HEK293 (cell line): ENCODE results near the gene MRPS18B.

Experiments
- GLI4 ChIP-seq: fragments of 450-650 bp; formaldehyde crosslinking; IDR thresholded peaks from 2 replicates; pipeline ENCODE4 v1.5.1; 2016; ENCODE audit warnings: missing biosample characterization, missing genetic modification characterization
- KLF10 ChIP-seq: fragments of 450-650 bp; IDR thresholded peaks from 2 replicates; pipeline ENCODE4 v1.5.1; 2018; ENCODE audit warnings: missing biosample characterization, mild to moderate bottlenecking, missing genetic modification characterization
- MYNN ChIP-seq: fragments of 450-650 bp; formaldehyde crosslinking; IDR thresholded peaks from 2 replicates; pipeline ENCODE4 v1.5.1; 2016; ENCODE audit warnings: missing biosample characterization, missing genetic modification characterization, borderline replicate concordance
- RBAK ChIP-seq: fragments of 450-650 bp; formaldehyde crosslinking; IDR thresholded peaks from 2 replicates; pipeline ENCODE4 v1.5.1; 2016; ENCODE audit warnings: missing biosample characterization, missing genetic modification characterization
- REPIN1 ChIP-seq: fragments of 450-650 bp; formaldehyde crosslinking; IDR thresholded peaks from 2 replicates; pipeline ENCODE4 v1.5.1; 2017; ENCODE audit warnings: missing biosample characterization, missing genetic modification characterization, low read depth
- SP2 ChIP-seq: fragments of 450-650 bp; formaldehyde crosslinking; IDR thresholded peaks from 2 replicates; pipeline ENCODE4 v1.5.1; 2016; ENCODE audit warnings: missing biosample characterization, missing genetic modification characterization
- TRIM28 ChIP-seq: IDR thresholded peaks from 2 replicates; pipeline ENCODE4 v1.6.1; 2011; ENCODE audit warnings: low read length, control low read depth, borderline replicate concordance
- ZNF133 ChIP-seq: fragments of 450-650 bp; formaldehyde crosslinking; IDR thresholded peaks from 2 replicates; pipeline ENCODE4 v1.5.1; 2016; ENCODE audit warnings: missing biosample characterization, missing genetic modification characterization
- ZNF211 ChIP-seq: fragments of 450-650 bp; formaldehyde crosslinking; IDR thresholded peaks from 2 replicates; pipeline ENCODE4 v1.5.1; 2016; ENCODE audit warnings: low read depth, missing biosample characterization, missing genetic modification characterization
- ZNF24 ChIP-seq: fragments of 450-650 bp; formaldehyde crosslinking; IDR thresholded peaks from 2 replicates; pipeline ENCODE4 v1.5.1; 2016; ENCODE audit warnings: missing biosample characterization, missing genetic modification characterization
- ZNF366 ChIP-seq: fragments of 450-650 bp; formaldehyde crosslinking; conservative IDR thresholded peaks from 2 replicates; pipeline ENCODE4 v1.5.1; 2016; ENCODE audit warnings: missing biosample characterization, missing genetic modification characterization
- ZNF391 ChIP-seq: fragments of 450-650 bp; formaldehyde crosslinking; IDR thresholded peaks from 2 replicates; pipeline ENCODE4 v1.5.1; 2016; ENCODE audit warnings: low read depth, missing biosample characterization, missing genetic modification characterization, borderline replicate concordance
- ZNF423 ChIP-seq: fragments of 450-650 bp; formaldehyde crosslinking; IDR thresholded peaks from 2 replicates; pipeline ENCODE4 v1.5.1; 2016; ENCODE audit warnings: missing biosample characterization, missing genetic modification characterization
- ZNF548 ChIP-seq: fragments of 450-650 bp; formaldehyde crosslinking; IDR thresholded peaks from 2 replicates; pipeline ENCODE4 v1.5.1; 2016; ENCODE audit warnings: missing biosample characterization, missing genetic modification characterization
- ZNF585B ChIP-seq: fragments of 450-650 bp; formaldehyde crosslinking; IDR thresholded peaks from 2 replicates; pipeline ENCODE4 v1.5.1; 2016; ENCODE audit warnings: missing biosample characterization, missing genetic modification characterization
- ZNF610 ChIP-seq: fragments of 450-650 bp; formaldehyde crosslinking; IDR thresholded peaks from 2 replicates; pipeline ENCODE4 v1.5.1; 2016; ENCODE audit warnings: missing biosample characterization, missing genetic modification characterization, borderline replicate concordance
- ZNF701 ChIP-seq: fragments of 450-650 bp; formaldehyde crosslinking; IDR thresholded peaks from 2 replicates; pipeline ENCODE4 v1.5.1; 2016; ENCODE audit warnings: missing biosample characterization, missing genetic modification characterization
- ZNF791 ChIP-seq: fragments of 450-650 bp; formaldehyde crosslinking; IDR thresholded peaks from 2 replicates; pipeline ENCODE4 v1.5.1; 2016; ENCODE audit warnings: missing biosample characterization, missing genetic modification characterization
- ZXDB ChIP-seq: fragments of 450-650 bp; formaldehyde crosslinking; IDR thresholded peaks from 2 replicates; pipeline ENCODE4 v1.5.1; 2016; ENCODE audit warnings: missing biosample characterization, missing genetic modification characterization
- TF ChIP-seq, protein P1 (sequence below): fragments of 450-650 bp; formaldehyde crosslinking; IDR thresholded peaks from 2 replicates; pipeline ENCODE4 v1.5.1; 2016; ENCODE audit warnings: missing biosample characterization, missing genetic modification characterization
- TF ChIP-seq, protein P2 (sequence below): fragments of 450-650 bp; formaldehyde crosslinking; IDR thresholded peaks from 2 replicates; pipeline ENCODE4 v1.5.1; 2016; ENCODE audit warnings: missing biosample characterization, missing genetic modification characterization
- TF ChIP-seq, protein P3 (sequence below): fragments of 450-650 bp; formaldehyde crosslinking; IDR thresholded peaks from 2 replicates; pipeline ENCODE4 v1.5.1; 2016; ENCODE audit warnings: missing biosample characterization, missing genetic modification characterization
- TF ChIP-seq, protein P4 (sequence below): fragments of 450-650 bp; formaldehyde crosslinking; conservative IDR thresholded peaks from 2 replicates; pipeline ENCODE4 v1.5.1; 2016; ENCODE audit warnings: low read depth, missing biosample characterization, missing genetic modification characterization
- TF ChIP-seq, protein P5 (sequence below): fragments of 450-650 bp; formaldehyde crosslinking; IDR thresholded peaks from 2 replicates; pipeline ENCODE4 v1.5.1; 2017; ENCODE audit warnings: missing biosample characterization, mild to moderate bottlenecking, missing genetic modification characterization, moderate library complexity
- TF ChIP-seq, protein P6 (sequence below): fragments of 450-650 bp; formaldehyde crosslinking; IDR thresholded peaks from 2 replicates; pipeline ENCODE4 v1.5.1; 2017; ENCODE audit warnings: missing biosample characterization, missing genetic modification characterization
- TF ChIP-seq, protein P7 (sequence below): fragments of 450-650 bp; formaldehyde crosslinking; IDR thresholded peaks from 2 replicates; pipeline ENCODE4 v1.5.1; 2016; ENCODE audit warnings: missing biosample characterization, missing genetic modification characterization

Gene MRPS18B

DNA sequence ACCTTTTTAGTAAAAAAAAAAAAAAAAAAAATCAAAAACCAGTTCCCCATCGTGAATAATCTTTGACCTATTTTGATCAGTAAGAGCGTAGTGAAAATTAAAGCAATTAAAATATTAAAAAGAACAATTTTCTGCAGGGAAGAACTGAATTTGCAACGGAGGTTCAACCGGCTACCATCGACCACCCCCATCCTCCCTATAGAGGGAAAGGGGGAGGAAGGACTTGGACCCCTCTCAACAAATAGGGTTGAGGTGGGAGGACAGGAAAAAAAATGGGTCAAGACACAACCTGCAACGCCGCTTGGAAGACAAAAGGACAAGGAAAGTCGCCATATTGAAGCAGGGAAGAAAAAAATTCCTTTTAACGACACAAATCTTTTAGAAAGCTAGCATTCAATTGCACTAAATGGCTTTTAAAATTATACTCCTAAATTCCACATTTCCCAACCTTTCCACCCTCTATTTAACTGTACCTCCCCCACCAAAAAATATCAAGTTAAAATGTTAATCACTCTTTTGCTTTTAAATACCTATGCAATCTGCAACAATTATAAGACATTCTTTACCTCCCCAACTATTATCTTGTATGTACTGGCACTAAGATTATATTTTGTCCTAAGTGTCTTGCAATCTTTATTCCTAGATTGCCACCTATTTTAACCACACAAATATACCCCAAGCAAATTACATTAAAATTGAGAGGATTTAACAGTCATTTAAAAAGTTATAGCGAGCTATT, 2.3 kb upstream of the MRPS18B start (continued):
- TF ChIP-seq GLI4 (tag by site-specific recombination) (no peak), ZNF610 (tag by site-specific recombination) (no peak; the same call in 1 of the 2 replicates), ZNF423 (tag by site-specific recombination) (no peak), ZNF366 (tag by site-specific recombination) (peak; percentile 84), ZXDB (no peak; the same call in none of the 2 replicates), TRIM28 (peak; percentile 35; the same call in 1 of the 2 replicates), MYNN (no peak), ZNF548 (no peak), SP2 (tag by site-specific recombination) (0 out of 2 replicates have a peak, but pooled peaks have one; percentile 55), ZNF211 (no peak), KLF10 (tag by site-specific recombination) (peak; percentile 62; the same call in 1 of the 2 replicates), ZNF585B (tag by site-specific recombination) (no peak), RBAK (tag by site-specific recombination) (no peak), REPIN1 (no peak; the same call in 1 of the 2 replicates), ZNF791 (no peak), ZNF391 (tag by site-specific recombination) (peak; percentile 16; the same call in 1 of the 2 replicates), ZNF701 (tag by site-specific recombination) (no peak), ZNF133 (tag by site-specific recombination) (no peak), ZNF24 (peak; percentile 39; the same call in 1 of the 2 replicates)
- TF ChIP-seq, protein P1, sequence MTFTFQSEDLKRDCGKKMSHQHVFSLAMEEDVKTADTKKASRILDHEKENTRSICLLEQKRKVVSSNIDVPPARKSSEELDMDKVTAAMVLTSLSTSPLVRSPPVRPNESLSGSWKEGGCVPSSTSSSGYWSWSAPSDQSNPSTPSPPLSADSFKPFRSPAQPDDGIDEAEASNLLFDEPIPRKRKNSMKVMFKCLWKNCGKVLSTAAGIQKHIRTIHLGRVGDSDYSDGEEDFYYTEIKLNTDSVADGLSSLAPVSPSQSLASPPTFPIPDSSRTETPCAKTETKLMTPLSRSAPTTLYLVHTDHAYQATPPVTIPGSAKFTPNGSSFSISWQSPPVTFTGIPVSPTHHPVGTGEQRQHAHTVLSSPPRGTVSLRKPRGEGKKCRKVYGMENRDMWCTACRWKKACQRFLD (tag by site-specific recombination): no peak
- TF ChIP-seq, protein P2, sequence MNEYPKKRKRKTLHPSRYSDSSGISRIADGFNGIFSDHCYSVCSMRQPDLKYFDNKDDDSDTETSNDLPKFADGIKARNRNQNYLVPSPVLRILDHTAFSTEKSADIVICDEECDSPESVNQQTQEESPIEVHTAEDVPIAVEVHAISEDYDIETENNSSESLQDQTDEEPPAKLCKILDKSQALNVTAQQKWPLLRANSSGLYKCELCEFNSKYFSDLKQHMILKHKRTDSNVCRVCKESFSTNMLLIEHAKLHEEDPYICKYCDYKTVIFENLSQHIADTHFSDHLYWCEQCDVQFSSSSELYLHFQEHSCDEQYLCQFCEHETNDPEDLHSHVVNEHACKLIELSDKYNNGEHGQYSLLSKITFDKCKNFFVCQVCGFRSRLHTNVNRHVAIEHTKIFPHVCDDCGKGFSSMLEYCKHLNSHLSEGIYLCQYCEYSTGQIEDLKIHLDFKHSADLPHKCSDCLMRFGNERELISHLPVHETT (tag by site-specific recombination): peak; percentile 36
- TF ChIP-seq, protein P3, sequence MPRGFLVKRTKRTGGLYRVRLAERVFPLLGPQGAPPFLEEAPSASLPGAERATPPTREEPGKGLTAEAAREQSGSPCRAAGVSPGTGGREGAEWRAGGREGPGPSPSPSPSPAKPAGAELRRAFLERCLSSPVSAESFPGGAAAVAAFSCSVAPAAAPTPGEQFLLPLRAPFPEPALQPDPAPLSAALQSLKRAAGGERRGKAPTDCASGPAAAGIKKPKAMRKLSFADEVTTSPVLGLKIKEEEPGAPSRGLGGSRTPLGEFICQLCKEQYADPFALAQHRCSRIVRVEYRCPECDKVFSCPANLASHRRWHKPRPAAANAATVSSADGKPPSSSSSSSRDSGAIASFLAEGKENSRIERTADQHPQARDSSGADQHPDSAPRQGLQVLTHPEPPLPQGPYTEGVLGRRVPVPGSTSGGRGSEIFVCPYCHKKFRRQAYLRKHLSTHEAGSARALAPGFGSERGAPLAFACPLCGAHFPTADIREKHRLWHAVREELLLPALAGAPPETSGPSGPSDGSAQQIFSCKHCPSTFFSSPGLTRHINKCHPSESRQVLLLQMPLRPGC (tag by site-specific recombination): no peak; the same call in none of the 2 replicates
- TF ChIP-seq, protein P4, sequence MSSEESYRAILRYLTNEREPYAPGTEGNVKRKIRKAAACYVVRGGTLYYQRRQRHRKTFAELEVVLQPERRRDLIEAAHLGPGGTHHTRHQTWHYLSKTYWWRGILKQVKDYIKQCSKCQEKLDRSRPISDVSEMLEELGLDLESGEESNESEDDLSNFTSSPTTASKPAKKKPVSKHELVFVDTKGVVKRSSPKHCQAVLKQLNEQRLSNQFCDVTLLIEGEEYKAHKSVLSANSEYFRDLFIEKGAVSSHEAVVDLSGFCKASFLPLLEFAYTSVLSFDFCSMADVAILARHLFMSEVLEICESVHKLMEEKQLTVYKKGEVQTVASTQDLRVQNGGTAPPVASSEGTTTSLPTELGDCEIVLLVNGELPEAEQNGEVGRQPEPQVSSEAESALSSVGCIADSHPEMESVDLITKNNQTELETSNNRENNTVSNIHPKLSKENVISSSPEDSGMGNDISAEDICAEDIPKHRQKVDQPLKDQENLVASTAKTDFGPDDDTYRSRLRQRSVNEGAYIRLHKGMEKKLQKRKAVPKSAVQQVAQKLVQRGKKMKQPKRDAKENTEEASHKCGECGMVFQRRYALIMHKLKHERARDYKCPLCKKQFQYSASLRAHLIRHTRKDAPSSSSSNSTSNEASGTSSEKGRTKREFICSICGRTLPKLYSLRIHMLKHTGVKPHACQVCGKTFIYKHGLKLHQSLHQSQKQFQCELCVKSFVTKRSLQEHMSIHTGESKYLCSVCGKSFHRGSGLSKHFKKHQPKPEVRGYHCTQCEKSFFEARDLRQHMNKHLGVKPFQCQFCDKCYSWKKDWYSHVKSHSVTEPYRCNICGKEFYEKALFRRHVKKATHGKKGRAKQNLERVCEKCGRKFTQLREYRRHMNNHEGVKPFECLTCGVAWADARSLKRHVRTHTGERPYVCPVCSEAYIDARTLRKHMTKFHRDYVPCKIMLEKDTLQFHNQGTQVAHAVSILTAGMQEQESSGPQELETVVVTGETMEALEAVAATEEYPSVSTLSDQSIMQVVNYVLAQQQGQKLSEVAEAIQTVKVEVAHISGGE: no peak
- TF ChIP-seq, protein P5, sequence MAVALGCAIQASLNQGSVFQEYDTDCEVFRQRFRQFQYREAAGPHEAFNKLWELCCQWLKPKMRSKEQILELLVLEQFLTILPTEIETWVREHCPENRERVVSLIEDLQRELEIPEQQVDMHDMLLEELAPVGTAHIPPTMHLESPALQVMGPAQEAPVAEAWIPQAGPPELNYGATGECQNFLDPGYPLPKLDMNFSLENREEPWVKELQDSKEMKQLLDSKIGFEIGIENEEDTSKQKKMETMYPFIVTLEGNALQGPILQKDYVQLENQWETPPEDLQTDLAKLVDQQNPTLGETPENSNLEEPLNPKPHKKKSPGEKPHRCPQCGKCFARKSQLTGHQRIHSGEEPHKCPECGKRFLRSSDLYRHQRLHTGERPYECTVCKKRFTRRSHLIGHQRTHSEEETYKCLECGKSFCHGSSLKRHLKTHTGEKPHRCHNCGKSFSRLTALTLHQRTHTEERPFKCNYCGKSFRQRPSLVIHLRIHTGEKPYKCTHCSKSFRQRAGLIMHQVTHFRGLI (tag by site-specific recombination): 0 out of 2 replicates have a peak, but pooled peaks have one; percentile 11
- TF ChIP-seq, protein P6, sequence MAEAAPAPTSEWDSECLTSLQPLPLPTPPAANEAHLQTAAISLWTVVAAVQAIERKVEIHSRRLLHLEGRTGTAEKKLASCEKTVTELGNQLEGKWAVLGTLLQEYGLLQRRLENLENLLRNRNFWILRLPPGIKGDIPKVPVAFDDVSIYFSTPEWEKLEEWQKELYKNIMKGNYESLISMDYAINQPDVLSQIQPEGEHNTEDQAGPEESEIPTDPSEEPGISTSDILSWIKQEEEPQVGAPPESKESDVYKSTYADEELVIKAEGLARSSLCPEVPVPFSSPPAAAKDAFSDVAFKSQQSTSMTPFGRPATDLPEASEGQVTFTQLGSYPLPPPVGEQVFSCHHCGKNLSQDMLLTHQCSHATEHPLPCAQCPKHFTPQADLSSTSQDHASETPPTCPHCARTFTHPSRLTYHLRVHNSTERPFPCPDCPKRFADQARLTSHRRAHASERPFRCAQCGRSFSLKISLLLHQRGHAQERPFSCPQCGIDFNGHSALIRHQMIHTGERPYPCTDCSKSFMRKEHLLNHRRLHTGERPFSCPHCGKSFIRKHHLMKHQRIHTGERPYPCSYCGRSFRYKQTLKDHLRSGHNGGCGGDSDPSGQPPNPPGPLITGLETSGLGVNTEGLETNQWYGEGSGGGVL: peak; percentile 76
- TF ChIP-seq, protein P7, sequence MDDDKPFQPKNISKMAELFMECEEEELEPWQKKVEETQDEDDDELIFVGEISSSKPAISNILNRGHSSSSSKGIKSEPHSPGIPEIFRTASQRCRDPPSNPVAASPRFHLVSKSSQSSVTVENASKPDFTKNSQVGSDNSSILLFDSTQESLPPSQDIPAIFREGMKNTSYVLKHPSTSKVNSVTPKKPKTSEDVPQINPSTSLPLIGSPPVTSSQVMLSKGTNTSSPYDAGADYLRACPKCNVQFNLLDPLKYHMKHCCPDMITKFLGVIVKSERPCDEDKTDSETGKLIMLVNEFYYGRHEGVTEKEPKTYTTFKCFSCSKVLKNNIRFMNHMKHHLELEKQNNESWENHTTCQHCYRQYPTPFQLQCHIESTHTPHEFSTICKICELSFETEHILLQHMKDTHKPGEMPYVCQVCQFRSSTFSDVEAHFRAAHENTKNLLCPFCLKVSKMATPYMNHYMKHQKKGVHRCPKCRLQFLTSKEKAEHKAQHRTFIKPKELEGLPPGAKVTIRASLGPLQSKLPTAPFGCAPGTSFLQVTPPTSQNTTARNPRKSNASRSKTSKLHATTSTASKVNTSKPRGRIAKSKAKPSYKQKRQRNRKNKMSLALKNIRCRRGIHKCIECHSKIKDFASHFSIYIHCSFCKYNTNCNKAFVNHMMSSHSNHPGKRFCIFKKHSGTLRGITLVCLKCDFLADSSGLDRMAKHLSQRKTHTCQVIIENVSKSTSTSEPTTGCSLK: no peak
